CD14-positive monocyte (primary cell): Measurements from ENCODE around the gene CFAP43. TPM values are rescaled to one million over a fixed set of nuclear protein-coding genes. Genes with fewer than 3 reads are reported as not detected.

ENCODE experiments used
- DNase-seq, 3 donors: peaks; one replicate each; pipeline ENCODE4 v3.0.0-alpha.2; 2011 to 2022
- H2AFZ ChIP-seq: 2 replicates; pipeline ENCODE4 v1.6.0; 2012; ENCODE audit warnings: mild to moderate bottlenecking, low read depth, low read length, inconsistent platforms; ENCODE audit not compliant: insufficient read depth, poor library complexity, severe bottlenecking
- H3K27ac ChIP-seq, 2 donors: 1 replicate in 1 of 2; 2 replicates in 1 of 2; pipeline ENCODE4 v1.5.1; 2012 to 2013; ENCODE audit warnings: low read length in 2 of 2, control low read depth in 1 of 2, inconsistent platforms in 1 of 2, low read depth in 1 of 2, mild to moderate bottlenecking in 1 of 2
- H3K27me3 ChIP-seq, 2 donors: one replicate each; pipeline versions ENCODE4 v1.6.0 to v1.6.1; 2011 to 2013; ENCODE audit warnings: low read length in 2 of 2; ENCODE audit not compliant: control insufficient read depth in 2 of 2, insufficient read depth in 2 of 2
- H3K36me3 ChIP-seq, 2 donors: replicated peaks in 1 of 2; 1 replicate in 1 of 2; 2 replicates in 1 of 2; pipeline versions ENCODE4 v1.5.1 to v1.6.1; 2012 to 2013; ENCODE audit warnings: low read length in 2 of 2, control low read depth in 1 of 2, inconsistent platforms in 1 of 2, mild to moderate bottlenecking in 1 of 2; ENCODE audit not compliant: insufficient read depth in 2 of 2, control insufficient read depth in 1 of 2
- H3K4me1 ChIP-seq, 2 donors: 1 replicate in 1 of 2; 2 replicates in 1 of 2; pipeline versions ENCODE4 v1.5.1 to v1.6.1; 2012 to 2013; ENCODE audit warnings: low read length in 2 of 2, control low read depth in 1 of 2, inconsistent platforms in 1 of 2, mild to moderate bottlenecking in 1 of 2, moderate library complexity in 1 of 2; ENCODE audit not compliant: insufficient read depth in 2 of 2, control insufficient read depth in 1 of 2
- H3K4me2 ChIP-seq: replicated peaks from 2 replicates; pipeline ENCODE3; 2012; ENCODE audit warnings: low read length, moderate library complexity, mild to moderate bottlenecking; ENCODE audit not compliant: poor library complexity, severe bottlenecking; ENCODE audit errors: extremely low read depth
- H3K4me3 ChIP-seq, 3 experiments: fragments of 200-600 bp in 1 of 3; sonication (generic) in 1 of 3; replicated peaks in 1 of 3; 1 replicate in 2 of 3; 2 replicates in 1 of 3; pipeline ENCODE4 v1.5.1; 2011 to 2013; ENCODE audit warnings: low read length in 3 of 3, mild to moderate bottlenecking in 3 of 3, control low read depth in 2 of 3, low read depth in 2 of 3, inconsistent platforms in 1 of 3, moderate library complexity in 1 of 3
- H3K79me2 ChIP-seq: 2 replicates; pipeline ENCODE4 v1.6.0; 2012; ENCODE audit warnings: mild to moderate bottlenecking, control low read depth, inconsistent platforms, low read length, moderate library complexity; ENCODE audit not compliant: insufficient read depth
- H3K9ac ChIP-seq: 2 replicates; pipeline ENCODE4 v1.6.0; 2017; ENCODE audit warnings: low read length, mild to moderate bottlenecking; ENCODE audit not compliant: insufficient read depth, poor library complexity, severe bottlenecking
- H3K9me3 ChIP-seq, 2 donors: replicated peaks in 1 of 2; 1 replicate in 1 of 2; 2 replicates in 1 of 2; pipeline versions ENCODE4 v1.5.1 to v1.6.1; 2012 to 2013; ENCODE audit warnings: low read length in 2 of 2, control low read depth in 1 of 2; ENCODE audit not compliant: control insufficient read depth in 1 of 2, insufficient read depth in 1 of 2
- H4K20me1 ChIP-seq: 2 replicates; pipeline ENCODE4 v1.6.0; 2012; ENCODE audit warnings: mild to moderate bottlenecking, low read length, control low read depth, moderate library complexity; ENCODE audit not compliant: insufficient read depth
- H3K27ac Mint-ChIP-seq, 7 donors: one replicate each; pipeline ENCODE4 v1.8.0; 2020; ENCODE audit warnings: mild to moderate bottlenecking in 7 of 7, mixed read lengths in 7 of 7, moderate library complexity in 6 of 7, inconsistent platforms in 2 of 7
- H3K27me3 Mint-ChIP-seq, 3 donors: one replicate each; pipeline ENCODE4 v1.8.0; 2021 to 2022; ENCODE audit warnings: low read depth in 3 of 3, mild to moderate bottlenecking in 3 of 3, mixed read lengths in 3 of 3, moderate library complexity in 3 of 3, inconsistent platforms in 1 of 3
- H3K36me3 Mint-ChIP-seq, 2 donors: one replicate each; pipeline ENCODE4 v1.8.0; 2020; ENCODE audit warnings: mixed read lengths in 2 of 2, inconsistent platforms in 1 of 2, mild to moderate bottlenecking in 1 of 2
- H3K4me1 Mint-ChIP-seq: one replicate; pipeline ENCODE4 v1.8.0; 2020; ENCODE audit warnings: mild to moderate bottlenecking, mixed read lengths
- H3K4me3 Mint-ChIP-seq, 2 donors: one replicate each; pipeline ENCODE4 v1.8.0; 2020; ENCODE audit warnings: mild to moderate bottlenecking in 2 of 2, mixed read lengths in 2 of 2, moderate library complexity in 1 of 2
- H3K9me3 Mint-ChIP-seq, 7 donors: one replicate each; pipeline ENCODE4 v1.8.0; 2020 to 2022; ENCODE audit warnings: mixed read lengths in 7 of 7, mild to moderate bottlenecking in 6 of 7, moderate library complexity in 6 of 7, inconsistent platforms in 2 of 7
- WGBS: methylation state at CpG from one replicate; pipeline ENCODE4 v1.1.5; 2013; ENCODE audit warnings: missing lambda C conversion rate; ENCODE audit not compliant: insufficient coverage; 5-methylcytosine and 5-hydroxymethylcytosine counted together
- intact Hi-C, 2 donors: fragments of 100-400 bp; cut with micrococcal nuclease; formaldehyde crosslinking; loops; one replicate each; pipeline versions ENCODE4 v1.15.0 to v1.15.1; 2023
- polyA plus RNA-seq, 3 donors: library from polyadenylated mRNA; depleted of rRNA in 1 of 3; unstranded in 2 of 3; stranded (reverse) in 1 of 3; fragments of 300-500 nt in 2 of 3; fragments of >200 nt in 1 of 3; fragmentation: Illumina TruSeq in 2 of 3; gene quantifications; 1 replicate in 2 of 3; 2 replicates in 1 of 3; pipeline ENCODE4 v1.2.3, GENCODE V29; 2012 to 2021
- TF ChIP-seq, protein P1 (sequence below): fragments of 200-600 bp; IDR thresholded peaks from one replicate; pipeline ENCODE4 v1.8.0; 2022; ENCODE audit warnings: antibody characterized with exemption, mild to moderate bottlenecking

CFAP43 gene
- polyA plus RNA-seq, 3 donors: 0.06 TPM; not detected in 2

DNA sequence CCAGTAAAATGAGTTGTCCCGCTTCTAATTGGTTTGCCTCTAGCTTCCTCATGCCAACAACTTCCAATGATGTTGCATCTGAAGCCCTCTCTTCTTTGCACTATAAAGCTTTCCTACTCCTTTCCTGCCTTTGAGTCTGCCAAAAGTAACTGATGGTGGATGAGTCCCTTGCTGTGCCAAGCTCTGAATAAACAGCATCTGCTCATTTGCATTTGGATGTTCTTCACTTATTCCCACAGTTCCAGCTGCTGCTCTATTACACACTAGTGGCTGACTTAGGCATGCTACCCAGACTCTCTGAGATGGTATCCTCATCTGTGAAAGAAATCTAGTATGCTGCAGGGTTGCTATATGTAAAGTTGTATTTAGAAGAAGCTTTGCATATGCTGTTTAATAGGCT lies 85.3 kb downstream of the CFAP43 start:
- no peak for DNase-seq
- Histone ChIP-seq H3K4me2 (no peak overlapping the region), H3K79me2 (no peaks in the 10 kb centered on the region), H3K4me1 (peaks cover 3 to 8% of the 10 kb centered on the region in 2 donors), H3K9me3 (peaks cover 0 to 5% of the 10 kb centered on the region in 2 donors), H3K27ac (no peak overlapping the region), H2AFZ (no peak overlapping the region), H4K20me1 (no peaks in the 10 kb centered on the region), H3K27me3 (peaks cover 0 to 10% of the 10 kb centered on the region in 2 donors), H3K9ac (no peak overlapping the region), H3K36me3 (no peaks in the 10 kb centered on the region), H3K4me3 (no peak overlapping the region)
- Mint-ChIP-seq H3K36me3 (no peaks in the 10 kb centered on the region), H3K27me3 (peaks cover 0 to 7% (median 2%) of the 10 kb centered on the region in 3 donors), H3K9me3 (peaks cover 5 to 9% (median 7%) of the 10 kb centered on the region in 7 donors), H3K4me3 (no peak overlapping the region), H3K4me1 (peaks cover 15% of the 10 kb centered on the region), H3K27ac (no peak overlapping the region)
- intact Hi-C loops: no loop called here
- TF ChIP-seq, protein P1, sequence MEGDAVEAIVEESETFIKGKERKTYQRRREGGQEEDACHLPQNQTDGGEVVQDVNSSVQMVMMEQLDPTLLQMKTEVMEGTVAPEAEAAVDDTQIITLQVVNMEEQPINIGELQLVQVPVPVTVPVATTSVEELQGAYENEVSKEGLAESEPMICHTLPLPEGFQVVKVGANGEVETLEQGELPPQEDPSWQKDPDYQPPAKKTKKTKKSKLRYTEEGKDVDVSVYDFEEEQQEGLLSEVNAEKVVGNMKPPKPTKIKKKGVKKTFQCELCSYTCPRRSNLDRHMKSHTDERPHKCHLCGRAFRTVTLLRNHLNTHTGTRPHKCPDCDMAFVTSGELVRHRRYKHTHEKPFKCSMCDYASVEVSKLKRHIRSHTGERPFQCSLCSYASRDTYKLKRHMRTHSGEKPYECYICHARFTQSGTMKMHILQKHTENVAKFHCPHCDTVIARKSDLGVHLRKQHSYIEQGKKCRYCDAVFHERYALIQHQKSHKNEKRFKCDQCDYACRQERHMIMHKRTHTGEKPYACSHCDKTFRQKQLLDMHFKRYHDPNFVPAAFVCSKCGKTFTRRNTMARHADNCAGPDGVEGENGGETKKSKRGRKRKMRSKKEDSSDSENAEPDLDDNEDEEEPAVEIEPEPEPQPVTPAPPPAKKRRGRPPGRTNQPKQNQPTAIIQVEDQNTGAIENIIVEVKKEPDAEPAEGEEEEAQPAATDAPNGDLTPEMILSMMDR: no peak
- 88% methylated on average over 1 of the region's 1 CpG for WGBS

DNA sequence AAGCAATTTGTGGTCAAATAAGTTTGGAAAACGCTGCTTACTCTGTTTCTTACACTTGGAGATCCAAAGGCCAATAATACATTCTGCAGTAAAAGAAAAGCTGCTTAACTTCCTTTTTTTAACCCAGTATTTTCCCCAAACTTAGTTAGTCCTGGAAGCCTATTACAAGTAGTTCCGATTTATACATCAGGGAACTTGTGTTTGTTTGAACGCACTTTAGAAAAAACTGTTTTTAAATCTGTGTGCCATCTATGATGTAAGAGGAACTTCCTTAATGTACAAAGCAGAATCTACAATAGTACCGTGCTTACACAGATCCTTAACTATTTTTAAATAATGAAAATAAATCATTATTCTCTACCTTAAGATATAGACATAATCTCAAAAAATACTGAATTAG lies 87.2 kb downstream of the CFAP43 start:
- H3K27ac ChIP-seq: no peak overlapping the region
- DNase-seq: peak; percentile 34 to 69 (median 51)
- peak overlapping the region; percentile 16 for H3K4me2 ChIP-seq
- TF ChIP-seq, protein P1: no peak
- no peaks in the 10 kb centered on the region for H3K36me3 ChIP-seq
- no peaks in the 10 kb centered on the region for H3K9me3 Mint-ChIP-seq
- H3K9me3 ChIP-seq: no peaks in the 10 kb centered on the region
- H3K4me1 Mint-ChIP-seq: peaks cover 15% of the 10 kb centered on the region
- no peak overlapping the region for H2AFZ ChIP-seq
- no peak overlapping the region for H3K9ac ChIP-seq
- no peak overlapping the region for H3K4me3 ChIP-seq
- intact Hi-C loops: no loop called here
- peaks cover 2 to 7% (median 2%) of the 10 kb centered on the region in 3 donors for H3K27me3 Mint-ChIP-seq
- no peak overlapping the region for H3K4me3 Mint-ChIP-seq
- H3K27ac Mint-ChIP-seq: peak overlapping the region in 3 of 7 donors; percentile 2 to 41 (median 40)
- H4K20me1 ChIP-seq: no peaks in the 10 kb centered on the region
- no peaks in the 10 kb centered on the region for H3K79me2 ChIP-seq
- no CpG with 5 or more reads among the region's 4 CpGs for WGBS
- no peaks in the 10 kb centered on the region for H3K36me3 Mint-ChIP-seq
- peaks cover 0 to 10% of the 10 kb centered on the region in 2 donors for H3K27me3 ChIP-seq
- peaks cover 3 to 8% of the 10 kb centered on the region in 2 donors for H3K4me1 ChIP-seq
